Activated T-helper 2 cell treated with anti-CD3 and anti-CD28 coated beads, Interferon-gamma antibody, Interleukin-2, Interleukin-4, amounts not matched to agents 10 μg/mL and 5 μg/mL and 100 μg/mL, durations not matched to agents 14 hours and 24 hours and 36 hours (primary cell): ENCODE data around the gene KCNE2. TPM values are rescaled to one million over a fixed set of nuclear protein-coding genes. Genes with fewer than 3 reads are reported as not detected.

Experiments used
- DNase-seq: peaks from one replicate; pipeline ENCODE4 v3.0.0; 2021; ENCODE audit warnings: low spot score
- H3K27ac Mint-ChIP-seq: one replicate; pipeline ENCODE4 v1.8.0; 2021; ENCODE audit warnings: mixed read lengths
- H3K27me3 Mint-ChIP-seq: one replicate; pipeline ENCODE4 v1.8.0; 2021; ENCODE audit warnings: low read depth, mixed read lengths
- H3K36me3 Mint-ChIP-seq: one replicate; pipeline ENCODE4 v1.8.0; 2021; ENCODE audit warnings: low read depth, mixed read lengths
- H3K4me1 Mint-ChIP-seq: one replicate; pipeline ENCODE4 v1.8.0; 2021; ENCODE audit warnings: low read depth, mixed read lengths
- H3K4me3 Mint-ChIP-seq: one replicate; pipeline ENCODE4 v1.8.0; 2021; ENCODE audit warnings: low read depth, mild to moderate bottlenecking, moderate library complexity, mixed read lengths
- H3K9me3 Mint-ChIP-seq: one replicate; pipeline ENCODE4 v1.8.0; 2021; ENCODE audit warnings: mixed read lengths
- intact Hi-C: fragments of 100-400 bp; cut with micrococcal nuclease; formaldehyde crosslinking; loops from one replicate; pipeline ENCODE4 v1.15.1; 2023
- total RNA-seq: library from RNA; stranded (reverse); gene quantifications from 2 replicates; pipeline ENCODE4 v1.2.3, GENCODE V29; 2022

The KCNE2 gene
- not detected in 2 replicates for total RNA-seq

GRCh38 chr21:34363733-34364132, at the start of gene KCNE2:
TSS of gene KCNE2 (plus strand) at chr21:34364006. CDS start at chr21:34370479, 6,473 bp downstream.
- intact Hi-C loops: no loop called here
- Mint-ChIP-seq H3K9me3 (peaks cover 3% of the 10 kb centered on the region), H3K27me3 (peaks cover 23% of the 10 kb centered on the region), H3K4me3 (no peak within 1 kb of the TSS), H3K27ac (no peak within 1 kb of the TSS), H3K4me1 (peaks cover 10% of the 10 kb centered on the region), H3K36me3 (peaks cover 3% of the 10 kb centered on the region)
- DNase-seq: no peak

GRCh38 chr21:34319585-34319984, 44.2 kb upstream of the KCNE2 start:
- no peak for DNase-seq
- H3K27ac Mint-ChIP-seq: no peak overlapping the region
- peaks cover 23% of the 10 kb centered on the region for H3K27me3 Mint-ChIP-seq
- H3K4me3 Mint-ChIP-seq: no peak overlapping the region
- H3K36me3 Mint-ChIP-seq: no peaks in the 10 kb centered on the region
- no peaks in the 10 kb centered on the region for H3K9me3 Mint-ChIP-seq
- no peaks in the 10 kb centered on the region for H3K4me1 Mint-ChIP-seq
- intact Hi-C loops: no loop called here

GRCh38 chr21:34320011-34320410, 43.8 kb upstream of the KCNE2 start:
- Mint-ChIP-seq H3K27ac (no peak overlapping the region), H3K4me3 (no peak overlapping the region), H3K4me1 (no peaks in the 10 kb centered on the region), H3K36me3 (no peaks in the 10 kb centered on the region), H3K9me3 (no peaks in the 10 kb centered on the region), H3K27me3 (peaks cover 23% of the 10 kb centered on the region)
- intact Hi-C loops: no loop called here
- no peak for DNase-seq

- Mint-ChIP-seq H3K9me3 (no peaks in the 10 kb centered on the region), H3K4me3 (no peak overlapping the region), H3K36me3 (no peaks in the 10 kb centered on the region), H3K27me3 (peaks cover 3% of the 10 kb centered on the region), H3K4me1 (no peaks in the 10 kb centered on the region), H3K27ac (no peak overlapping the region)
- intact Hi-C loops: no loop called here
- no peak for DNase-seq
Observed at GRCh38 chr21:34330055-34330454, 33.8 kb upstream of the KCNE2 start.

GRCh38 chr21:34331726-34332125, 32.1 kb upstream of the KCNE2 start:
- Mint-ChIP-seq H3K4me1 (no peaks in the 10 kb centered on the region), H3K4me3 (no peak overlapping the region), H3K9me3 (no peaks in the 10 kb centered on the region), H3K27ac (no peak overlapping the region), H3K27me3 (peaks cover 3% of the 10 kb centered on the region), H3K36me3 (no peaks in the 10 kb centered on the region)
- intact Hi-C loops: no loop called here
- DNase-seq: no peak

GRCh38 chr21:34332347-34332746, 31.5 kb upstream of the KCNE2 start:
- no peaks in the 10 kb centered on the region for H3K9me3 Mint-ChIP-seq
- H3K27ac Mint-ChIP-seq: no peak overlapping the region
- no peaks in the 10 kb centered on the region for H3K36me3 Mint-ChIP-seq
- H3K27me3 Mint-ChIP-seq: peaks cover 3% of the 10 kb centered on the region
- DNase-seq: no peak
- intact Hi-C loops: no loop called here
- no peaks in the 10 kb centered on the region for H3K4me1 Mint-ChIP-seq
- H3K4me3 Mint-ChIP-seq: no peak overlapping the region

- no peaks in the 10 kb centered on the region for H3K36me3 Mint-ChIP-seq
- H3K27me3 Mint-ChIP-seq: no peaks in the 10 kb centered on the region
- no peaks in the 10 kb centered on the region for H3K9me3 Mint-ChIP-seq
- intact Hi-C loops: no loop called here
- H3K4me3 Mint-ChIP-seq: no peak overlapping the region
- DNase-seq: no peak
- H3K27ac Mint-ChIP-seq: no peak overlapping the region
- H3K4me1 Mint-ChIP-seq: peaks cover 6% of the 10 kb centered on the region
Observed at GRCh38 chr21:34333121-34333739, 30.6 kb upstream of the KCNE2 start.

- Mint-ChIP-seq H3K27ac (no peak overlapping the region), H3K9me3 (no peaks in the 10 kb centered on the region), H3K27me3 (peaks cover 2% of the 10 kb centered on the region), H3K4me1 (peaks cover 12% of the 10 kb centered on the region), H3K4me3 (no peak overlapping the region), H3K36me3 (no peaks in the 10 kb centered on the region)
- intact Hi-C loops: no loop called here
- no peak for DNase-seq
Observed at GRCh38 chr21:34335316-34335715, 28.5 kb upstream of the KCNE2 start.

- intact Hi-C loops: no loop called here
- no peak for DNase-seq
- Mint-ChIP-seq H3K9me3 (no peaks in the 10 kb centered on the region), H3K4me3 (no peak overlapping the region), H3K27me3 (peaks cover 2% of the 10 kb centered on the region), H3K27ac (no peak overlapping the region), H3K4me1 (peaks cover 16% of the 10 kb centered on the region), H3K36me3 (no peaks in the 10 kb centered on the region)
Observed at GRCh38 chr21:34336245-34336644, 27.6 kb upstream of the KCNE2 start.

- Mint-ChIP-seq H3K27ac (no peak overlapping the region), H3K4me3 (no peak overlapping the region), H3K4me1 (peaks cover 16% of the 10 kb centered on the region), H3K27me3 (peaks cover 2% of the 10 kb centered on the region), H3K36me3 (no peaks in the 10 kb centered on the region), H3K9me3 (no peaks in the 10 kb centered on the region)
- DNase-seq: no peak
- intact Hi-C loops: no loop called here
Observed at GRCh38 chr21:34336756-34337391, 26.9 kb upstream of the KCNE2 start.

- DNase-seq: no peak
Observed at GRCh38 chr21:34337741-34338140, 26.1 kb upstream of the KCNE2 start.

GRCh38 chr21:34338226-34338625, 25.6 kb upstream of the KCNE2 start:
- no peak overlapping the region for H3K27ac Mint-ChIP-seq
- peaks cover 16% of the 10 kb centered on the region for H3K4me1 Mint-ChIP-seq
- H3K4me3 Mint-ChIP-seq: no peak overlapping the region
- peaks cover 2% of the 10 kb centered on the region for H3K27me3 Mint-ChIP-seq
- no peaks in the 10 kb centered on the region for H3K9me3 Mint-ChIP-seq
- intact Hi-C loops: no loop called here
- no peaks in the 10 kb centered on the region for H3K36me3 Mint-ChIP-seq
- no peak for DNase-seq

More at GRCh38 chr21:34337741-34338140, 26.1 kb upstream of the KCNE2 start:
- no peak overlapping the region for H3K4me3 Mint-ChIP-seq
- peaks cover 16% of the 10 kb centered on the region for H3K4me1 Mint-ChIP-seq
- intact Hi-C loops: no loop called here
- H3K27me3 Mint-ChIP-seq: peaks cover 2% of the 10 kb centered on the region
- H3K27ac Mint-ChIP-seq: no peak overlapping the region
- H3K9me3 Mint-ChIP-seq: no peaks in the 10 kb centered on the region
- no peaks in the 10 kb centered on the region for H3K36me3 Mint-ChIP-seq

- peaks cover 2% of the 10 kb centered on the region for H3K27me3 Mint-ChIP-seq
Observed at GRCh38 chr21:34340061-34340460, 23.7 kb upstream of the KCNE2 start.

More at GRCh38 chr21:34340061-34340460, 23.7 kb upstream of the KCNE2 start:
- DNase-seq: no peak
- Mint-ChIP-seq H3K4me1 (peaks cover 16% of the 10 kb centered on the region), H3K4me3 (no peak overlapping the region), H3K27ac (peak overlapping the region; percentile 1), H3K9me3 (no peaks in the 10 kb centered on the region), H3K36me3 (no peaks in the 10 kb centered on the region)
- intact Hi-C loops: loop anchor here (5.0 kb wide), 1 partner anchor 208 kb away; no protein-coding TSS in a partner anchor
